Dendritic cell treated with granulocyte-macrophage colony-stimulating factor and Interleukin-4, amounts not matched to agents 40 ng/mL and 50 ng/mL, for 4 days (primary cell): ENCODE results near the gene AS3MT.
"Not testable (repeated sequence)": the region's sequence is repeated elsewhere in the genome, so short reads cannot be mapped to it uniquely, and the experiment has no call there.

Experiments used
- H3K27ac Mint-ChIP-seq: one replicate; pipeline ENCODE4 v1.8.0; 2022; ENCODE audit warnings: mild to moderate bottlenecking, mixed read lengths
- H3K27me3 Mint-ChIP-seq: one replicate; pipeline ENCODE4 v1.8.0; 2022; ENCODE audit warnings: mild to moderate bottlenecking, mixed read lengths
- H3K36me3 Mint-ChIP-seq: one replicate; pipeline ENCODE4 v1.8.0; 2022; ENCODE audit warnings: low read depth, mixed read lengths
- H3K4me1 Mint-ChIP-seq: one replicate; pipeline ENCODE4 v1.8.0; 2022; ENCODE audit warnings: low read depth, mixed read lengths
- H3K4me3 Mint-ChIP-seq: one replicate; pipeline ENCODE4 v1.8.0; 2022; ENCODE audit warnings: mild to moderate bottlenecking, moderate library complexity, mixed read lengths
- H3K9me3 Mint-ChIP-seq: one replicate; pipeline ENCODE4 v1.8.0; 2022; ENCODE audit warnings: mixed read lengths
- intact Hi-C: fragments of 100-400 bp; cut with micrococcal nuclease; formaldehyde crosslinking; loops from one replicate; pipeline ENCODE4 v1.15.0; 2022

AS3MT gene

DNA sequence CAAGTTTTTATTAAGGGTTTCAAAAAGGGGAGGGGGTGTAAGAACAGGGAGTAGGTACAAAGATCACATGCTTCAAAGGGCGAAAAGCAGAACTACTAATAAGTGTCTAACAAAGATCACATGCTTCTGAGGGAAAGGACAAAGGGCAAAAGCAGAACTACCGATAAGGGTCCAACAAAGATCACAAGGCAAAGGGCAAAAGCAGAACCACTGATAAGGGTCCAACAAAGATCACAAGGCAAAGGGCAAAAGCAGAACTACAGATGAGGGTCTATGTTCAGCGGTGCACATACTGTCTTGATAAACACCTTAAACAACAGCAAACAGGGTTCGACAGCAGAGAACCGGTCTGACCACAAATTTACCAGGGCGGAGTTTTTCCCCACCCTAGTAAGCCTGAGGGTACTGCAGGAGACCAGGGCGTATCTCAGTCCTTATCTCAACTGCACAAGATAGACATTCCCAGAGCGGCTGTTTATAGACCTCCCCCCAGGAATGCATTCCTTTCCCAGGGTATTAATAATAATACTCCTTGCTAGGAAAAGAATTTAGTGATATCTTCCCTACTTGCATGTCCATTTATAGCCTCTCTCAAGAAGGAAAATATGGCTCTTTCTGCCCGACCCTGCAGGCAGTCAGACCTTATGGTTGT, 30.9 kb upstream of the AS3MT start:
- H3K9me3 Mint-ChIP-seq: peaks cover 36% of the 10 kb centered on the region
- not testable (repeated sequence) for H3K27ac Mint-ChIP-seq, H3K36me3 Mint-ChIP-seq, H3K4me1 Mint-ChIP-seq, H3K4me3 Mint-ChIP-seq
- intact Hi-C loops: loop anchor here (10.0 kb wide), 2 partner anchors 406 to 496 kb away; partner anchors contain the start of gene RPEL1
- H3K27me3 Mint-ChIP-seq: peaks cover 15% of the 10 kb centered on the region

DNA sequence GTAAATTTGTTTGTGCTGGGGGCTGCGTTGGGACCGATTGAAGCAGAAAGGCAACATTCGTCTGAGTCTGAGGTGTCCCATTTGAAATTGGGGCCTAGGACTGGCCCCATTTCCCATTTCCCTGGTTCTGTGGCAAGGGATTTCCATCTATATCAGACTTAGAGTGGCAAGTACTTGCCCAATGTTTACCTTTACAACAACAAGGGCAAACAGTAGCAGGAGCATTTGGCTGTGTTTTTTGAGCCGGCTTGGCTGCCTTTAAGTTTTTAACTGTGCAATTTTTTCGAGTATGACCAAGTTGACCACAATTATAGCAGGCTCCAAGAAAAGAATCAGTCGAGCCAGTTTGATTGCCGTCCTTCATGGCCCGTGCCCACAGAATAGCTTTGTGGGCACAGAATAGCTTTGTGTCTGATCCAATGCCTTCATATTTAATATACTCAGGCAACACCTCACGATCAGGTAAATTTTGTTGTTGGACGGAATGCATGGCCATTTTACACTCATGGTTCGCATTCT, 27.4 kb upstream of the AS3MT start:
- peaks cover 47% of the 10 kb centered on the region for H3K9me3 Mint-ChIP-seq
- intact Hi-C loops: no loop called here
- no peak overlapping the region for H3K27ac Mint-ChIP-seq
- H3K4me1 Mint-ChIP-seq: no peaks in the 10 kb centered on the region
- no peak overlapping the region for H3K4me3 Mint-ChIP-seq
- peaks cover 10% of the 10 kb centered on the region for H3K27me3 Mint-ChIP-seq
- peaks cover 10% of the 10 kb centered on the region for H3K36me3 Mint-ChIP-seq

DNA sequence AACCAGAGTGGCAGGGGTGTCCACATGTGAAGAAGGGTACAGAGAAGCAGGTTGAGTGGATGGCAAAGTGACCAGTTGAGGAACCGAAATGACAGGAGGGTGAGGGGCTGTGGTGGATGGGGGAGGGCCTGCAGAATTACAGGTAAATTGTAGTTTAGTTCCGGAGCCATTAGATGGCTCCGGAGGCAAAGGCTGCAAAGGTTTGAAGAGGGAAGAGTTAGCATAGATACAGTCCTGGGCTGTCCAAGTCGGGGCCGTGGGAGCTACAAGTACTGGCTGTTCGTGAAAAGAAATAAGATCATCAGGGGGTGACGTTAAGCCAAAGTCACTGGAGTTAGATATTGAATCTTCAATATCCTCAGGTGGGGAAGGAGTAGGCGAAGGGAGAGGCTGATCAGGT, 26.1 kb upstream of the AS3MT start:
- H3K27ac Mint-ChIP-seq, H3K4me3 Mint-ChIP-seq, H3K36me3 Mint-ChIP-seq, intact Hi-C loops, H3K4me1 Mint-ChIP-seq: not testable (repeated sequence)
- peaks cover 35% of the 10 kb centered on the region for H3K9me3 Mint-ChIP-seq
- H3K27me3 Mint-ChIP-seq: peaks cover 12% of the 10 kb centered on the region

DNA sequence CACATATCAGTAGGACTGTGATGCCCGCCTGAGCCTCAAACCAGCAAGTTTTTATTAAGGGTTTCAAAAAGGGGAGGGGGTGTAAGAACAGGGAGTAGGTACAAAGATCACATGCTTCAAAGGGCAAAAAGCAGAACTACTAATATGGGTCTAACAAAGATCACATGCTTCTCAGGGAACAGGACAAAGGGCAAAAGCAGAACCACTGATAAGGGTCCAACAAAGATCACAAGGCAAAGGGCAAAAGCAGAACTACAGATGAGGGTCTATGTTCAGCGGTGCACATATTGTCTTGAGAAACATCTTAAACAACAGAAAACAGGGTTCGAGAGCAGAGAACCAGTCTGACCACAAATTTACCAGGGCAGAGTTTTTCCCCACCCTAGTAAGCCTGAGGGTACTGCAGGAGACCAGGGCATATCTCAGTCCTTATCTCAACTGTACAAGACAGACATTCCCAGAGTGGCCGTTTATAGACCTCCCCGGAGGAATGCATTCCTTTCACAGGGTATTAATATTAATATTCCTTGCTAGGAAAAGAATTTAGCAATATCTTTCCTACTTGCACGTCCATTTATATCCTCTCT, 25.0 kb upstream of the AS3MT start:
- intact Hi-C loops: not testable (repeated sequence)

DNA sequence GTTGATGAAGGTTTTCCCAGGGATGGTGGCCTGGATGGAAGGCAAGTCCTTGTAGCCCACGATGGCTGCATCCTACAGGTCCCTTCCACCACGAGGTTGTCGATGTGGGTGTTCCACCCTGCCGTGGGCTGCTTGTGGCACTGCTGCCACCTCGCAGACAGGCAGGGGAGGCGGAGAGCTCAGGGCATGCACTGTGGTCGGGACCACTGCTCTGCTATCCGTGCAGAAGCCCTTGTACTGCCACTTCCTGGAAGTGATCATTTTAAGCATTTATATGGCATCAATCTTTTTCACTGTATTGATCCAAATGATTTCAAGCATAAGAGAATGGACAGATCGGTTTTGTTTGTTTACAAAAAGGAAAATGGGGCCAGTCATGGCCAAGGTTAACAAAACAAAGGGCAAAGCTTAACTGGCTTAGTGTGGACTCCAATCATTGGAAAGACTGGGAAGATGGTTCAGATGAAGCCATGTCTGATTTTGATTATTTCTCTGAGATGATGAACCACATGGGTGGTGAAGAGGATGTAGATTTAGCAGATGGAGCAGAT, 23.8 kb upstream of the AS3MT start:
- H3K4me3 Mint-ChIP-seq: no peak overlapping the region
- no peaks in the 10 kb centered on the region for H3K36me3 Mint-ChIP-seq
- H3K27ac Mint-ChIP-seq: no peak overlapping the region
- intact Hi-C loops: no loop called here
- peaks cover 21% of the 10 kb centered on the region for H3K9me3 Mint-ChIP-seq
- no peaks in the 10 kb centered on the region for H3K4me1 Mint-ChIP-seq
- H3K27me3 Mint-ChIP-seq: peaks cover 11% of the 10 kb centered on the region

More for the DNA sequence above, 25.0 kb upstream of the AS3MT start:
- not testable (repeated sequence) for H3K27ac Mint-ChIP-seq, H3K4me3 Mint-ChIP-seq, H3K36me3 Mint-ChIP-seq, H3K4me1 Mint-ChIP-seq
- Mint-ChIP-seq H3K9me3 (peaks cover 23% of the 10 kb centered on the region), H3K27me3 (peaks cover 12% of the 10 kb centered on the region)

DNA sequence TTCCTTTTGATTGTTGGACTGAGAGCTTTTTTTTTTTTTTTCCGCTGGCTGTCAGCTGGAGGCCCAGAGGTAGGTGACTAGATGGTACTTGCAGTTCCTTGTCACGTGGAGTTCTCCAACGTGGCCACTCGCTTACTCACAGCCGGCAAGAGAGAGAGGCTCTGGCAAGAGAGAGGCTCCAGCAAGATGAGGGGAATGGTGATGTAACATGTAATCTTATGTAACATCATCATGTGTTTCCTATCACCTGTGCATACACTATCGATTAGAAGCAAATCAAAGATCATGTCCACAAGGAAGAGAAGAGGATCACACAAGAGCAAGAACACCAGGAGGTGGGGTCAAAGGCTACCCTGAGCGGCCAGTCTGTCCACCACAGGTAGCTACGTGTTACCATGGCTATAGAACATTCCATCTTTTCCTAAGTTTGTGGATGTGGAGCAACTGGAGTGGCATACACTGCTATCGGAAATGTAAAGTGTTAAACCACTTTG, 19.2 kb upstream of the AS3MT start:
- intact Hi-C loops: no loop called here
- Mint-ChIP-seq H3K9me3 (no peaks in the 10 kb centered on the region), H3K27me3 (peaks cover 2% of the 10 kb centered on the region), H3K4me1 (no peaks in the 10 kb centered on the region), H3K27ac (no peak overlapping the region), H3K4me3 (no peak overlapping the region), H3K36me3 (peaks cover 6% of the 10 kb centered on the region)

DNA sequence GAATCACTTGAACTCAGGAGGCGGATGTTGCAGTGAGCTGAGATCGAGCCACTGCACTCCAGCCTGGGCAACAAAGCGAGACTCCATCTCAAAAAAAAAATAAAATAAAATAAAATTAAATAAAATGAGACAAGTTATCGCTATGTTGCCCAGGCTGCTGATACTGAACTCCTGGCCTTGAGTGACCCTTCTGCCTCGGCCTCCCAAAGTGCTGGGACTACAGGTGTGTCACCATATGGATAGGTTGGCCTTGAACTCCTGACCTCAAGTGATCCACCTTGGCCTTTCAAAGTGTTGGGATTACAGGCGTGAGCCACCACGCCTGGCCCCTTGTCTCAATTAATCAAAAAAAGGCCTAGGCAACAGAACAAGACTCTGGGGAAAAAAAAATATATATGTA, 16.0 kb upstream of the AS3MT start:
- H3K4me3 Mint-ChIP-seq, H3K36me3 Mint-ChIP-seq, H3K27ac Mint-ChIP-seq, H3K27me3 Mint-ChIP-seq, intact Hi-C loops, H3K9me3 Mint-ChIP-seq, H3K4me1 Mint-ChIP-seq: not testable (repeated sequence)

DNA sequence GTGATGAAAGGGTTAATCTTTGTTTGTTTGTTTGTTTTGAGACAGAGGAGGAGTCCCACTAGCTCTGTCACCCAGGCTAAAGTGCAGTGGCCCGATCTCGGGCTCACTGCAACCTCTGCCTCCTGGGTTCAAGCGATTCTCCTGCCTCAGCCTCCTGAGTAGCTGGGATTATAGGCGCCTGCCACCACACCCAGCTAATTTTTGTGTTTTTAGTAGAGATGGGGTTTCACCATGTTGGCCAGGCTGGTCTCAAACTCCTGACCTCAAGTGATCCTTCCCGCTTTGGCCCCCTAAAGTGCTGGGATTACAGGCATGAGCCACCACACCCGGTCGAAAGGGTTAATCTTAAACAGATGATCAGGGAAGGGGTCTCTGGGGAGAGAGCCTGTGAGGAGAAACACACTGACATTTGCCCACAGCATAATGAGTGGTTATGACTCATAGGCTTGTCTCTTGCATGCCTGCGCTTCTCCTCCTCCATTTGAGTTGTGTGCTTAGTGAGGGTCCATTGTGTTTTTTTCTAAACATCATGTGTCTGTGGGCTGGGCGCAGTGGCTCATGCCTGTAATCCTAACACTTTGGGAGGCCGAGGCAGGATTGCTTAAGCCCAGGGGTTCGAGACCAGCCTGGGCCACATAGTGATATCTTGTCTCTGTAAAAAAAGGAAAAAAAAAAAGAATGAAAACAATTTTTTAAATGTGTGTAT, 13.4 kb upstream of the AS3MT start:
- H3K4me1 Mint-ChIP-seq, intact Hi-C loops, H3K27me3 Mint-ChIP-seq, H3K4me3 Mint-ChIP-seq, H3K9me3 Mint-ChIP-seq, H3K27ac Mint-ChIP-seq: not testable (repeated sequence)
- peaks cover 26% of the 10 kb centered on the region for H3K36me3 Mint-ChIP-seq

DNA sequence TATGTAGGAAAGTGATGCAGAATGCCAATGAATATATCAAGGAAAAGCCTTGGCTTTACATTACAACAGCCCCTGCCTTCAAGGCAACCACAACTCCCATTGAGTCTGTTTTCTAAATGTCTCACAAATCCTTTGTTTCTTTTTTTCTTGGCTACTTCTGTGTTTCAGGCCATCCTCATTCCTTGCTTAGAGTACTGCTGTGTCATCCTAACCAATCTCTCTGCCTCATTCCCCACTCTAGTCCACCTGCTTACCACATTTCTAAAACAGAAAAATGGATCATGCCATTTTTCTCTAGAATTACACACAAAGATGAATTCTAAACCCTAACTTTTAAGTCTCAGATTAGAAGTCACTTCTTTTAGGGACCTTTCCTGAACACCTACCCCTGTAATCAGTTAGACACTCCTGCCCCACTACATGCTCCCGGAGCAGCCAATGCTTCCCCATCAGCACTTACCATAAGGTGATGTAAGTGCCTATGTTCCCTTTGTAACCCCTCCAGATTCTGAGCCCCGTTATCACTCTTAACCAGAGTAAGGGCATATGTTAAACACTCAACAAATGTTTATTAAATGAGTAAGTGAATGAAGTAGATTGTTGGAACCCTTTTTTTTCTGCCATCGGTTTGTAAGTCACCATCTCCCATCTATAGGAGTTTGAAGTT, 12.4 kb upstream of the AS3MT start:
- H3K36me3 Mint-ChIP-seq: peaks cover 36% of the 10 kb centered on the region
- H3K27ac Mint-ChIP-seq: peak overlapping the region; percentile 2
- intact Hi-C loops: no loop called here
- H3K4me3 Mint-ChIP-seq: no peak overlapping the region
- no peaks in the 10 kb centered on the region for H3K27me3 Mint-ChIP-seq
- no peaks in the 10 kb centered on the region for H3K4me1 Mint-ChIP-seq
- no peaks in the 10 kb centered on the region for H3K9me3 Mint-ChIP-seq

DNA sequence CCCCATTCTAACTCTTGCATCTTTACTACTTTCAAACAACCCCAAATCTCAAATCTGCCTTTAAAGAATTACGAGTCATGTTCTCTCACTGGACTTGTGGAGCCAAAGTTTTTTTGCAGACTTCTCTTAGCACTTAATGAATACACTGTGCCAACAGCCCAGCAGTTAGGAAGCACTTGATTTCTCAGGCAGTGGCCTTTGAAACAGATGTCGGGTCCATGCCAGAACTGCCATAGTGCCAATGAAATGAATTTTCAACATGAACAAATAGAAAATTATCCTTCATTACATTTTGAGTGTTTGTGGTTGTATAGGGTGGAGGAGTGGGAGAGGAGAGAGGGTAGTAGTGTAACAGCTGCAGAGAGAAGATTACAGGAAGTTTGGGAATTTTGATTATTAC, 9.4 kb upstream of the AS3MT start:
- H3K4me1 Mint-ChIP-seq: no peaks in the 10 kb centered on the region
- no peak overlapping the region for H3K4me3 Mint-ChIP-seq
- intact Hi-C loops: no loop called here
- no peak overlapping the region for H3K27ac Mint-ChIP-seq
- H3K27me3 Mint-ChIP-seq: no peaks in the 10 kb centered on the region
- H3K9me3 Mint-ChIP-seq: no peaks in the 10 kb centered on the region
- peaks cover 39% of the 10 kb centered on the region for H3K36me3 Mint-ChIP-seq

DNA sequence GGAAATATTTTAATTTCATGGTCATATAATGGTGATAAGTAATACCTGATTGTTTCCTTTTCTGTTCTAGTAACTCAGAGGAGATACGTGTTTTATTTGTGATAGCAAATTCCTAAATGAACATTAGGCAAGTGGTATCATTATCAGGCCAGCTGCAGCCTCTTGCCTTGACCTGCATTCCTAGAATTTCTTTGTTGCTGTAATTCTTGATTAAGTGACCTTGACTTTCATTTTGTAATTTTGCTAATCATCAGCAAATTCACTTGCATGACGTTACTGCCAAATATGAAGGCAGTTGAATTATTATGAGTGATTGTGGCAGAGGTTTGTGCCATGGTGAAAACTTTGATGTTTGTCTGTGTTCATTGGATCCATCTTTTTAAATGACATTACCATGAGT, 5.6 kb upstream of the AS3MT start:
- Mint-ChIP-seq H3K4me3 (no peak overlapping the region), H3K4me1 (no peaks in the 10 kb centered on the region), H3K36me3 (peaks cover 50% of the 10 kb centered on the region), H3K9me3 (no peaks in the 10 kb centered on the region), H3K27ac (no peak overlapping the region), H3K27me3 (peaks cover 5% of the 10 kb centered on the region)
- intact Hi-C loops: no loop called here

DNA sequence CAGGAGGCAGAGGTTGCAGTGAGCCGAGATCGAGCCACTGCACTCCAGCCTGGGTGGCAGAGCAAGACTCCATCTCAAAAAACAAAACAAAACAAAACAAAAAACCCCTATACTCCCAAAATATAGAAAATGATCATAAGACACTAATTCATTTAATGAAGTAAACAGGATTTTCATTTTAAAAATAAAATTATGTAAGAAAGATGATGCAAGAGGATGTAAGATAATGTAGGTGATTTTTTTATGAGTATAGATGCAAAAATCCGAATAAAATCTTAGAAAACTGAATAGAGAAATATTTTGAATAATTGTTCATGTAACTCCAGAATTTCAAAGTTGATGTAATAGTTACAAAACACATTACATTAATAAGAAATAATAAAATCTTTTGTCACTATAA, 3.6 kb upstream of the AS3MT start:
- no peak overlapping the region for H3K27ac Mint-ChIP-seq
- intact Hi-C loops: no loop called here
- peaks cover 23% of the 10 kb centered on the region for H3K27me3 Mint-ChIP-seq
- H3K9me3 Mint-ChIP-seq: no peaks in the 10 kb centered on the region
- H3K4me1 Mint-ChIP-seq: peaks cover 12% of the 10 kb centered on the region
- H3K36me3 Mint-ChIP-seq: peaks cover 32% of the 10 kb centered on the region
- H3K4me3 Mint-ChIP-seq: no peak overlapping the region

DNA sequence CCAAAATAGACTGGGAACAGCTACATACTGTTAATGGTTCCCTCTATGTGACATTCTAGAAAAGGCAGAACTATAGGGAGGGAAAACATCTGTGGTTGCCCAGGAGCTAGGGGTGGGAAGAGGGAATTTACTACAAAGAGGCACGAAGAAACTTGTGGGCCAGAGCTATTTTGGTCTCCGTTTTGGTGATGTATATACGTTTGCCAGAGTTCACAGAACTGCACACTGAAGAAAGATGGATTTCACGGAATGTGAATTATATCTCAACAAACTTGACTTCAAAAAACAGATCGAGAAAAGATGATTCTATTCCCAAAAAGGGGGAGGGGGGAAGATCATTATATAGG, 386 bp upstream of the AS3MT start:
- Mint-ChIP-seq H3K27ac (no peak overlapping the region), H3K36me3 (peaks cover 11% of the 10 kb centered on the region)

DNA sequence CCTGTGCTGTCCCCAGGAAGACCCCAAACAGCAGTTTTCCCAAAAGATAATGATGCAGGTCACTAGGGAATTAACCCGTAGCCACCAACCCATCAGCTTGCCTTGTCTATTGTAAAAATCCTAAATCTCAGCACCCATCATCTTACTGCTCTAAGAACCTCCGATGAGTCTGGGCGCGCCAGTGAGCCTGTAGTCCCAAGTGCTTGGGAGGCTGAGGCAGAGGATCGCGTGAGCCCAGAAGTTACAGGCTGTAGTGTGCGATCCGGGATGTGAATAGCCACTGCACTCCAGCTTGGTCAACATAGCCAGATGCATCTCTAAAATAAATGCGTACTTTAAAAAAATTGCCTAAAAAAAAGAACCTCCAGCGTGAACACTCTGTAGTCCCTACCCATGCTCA, 951 bp downstream of the AS3MT start:
- intact Hi-C loops: no loop called here
- H3K4me1 Mint-ChIP-seq: peaks cover 12% of the 10 kb centered on the region
- no peaks in the 10 kb centered on the region for H3K9me3 Mint-ChIP-seq
- no peak overlapping the region for H3K4me3 Mint-ChIP-seq
- H3K27me3 Mint-ChIP-seq: peaks cover 44% of the 10 kb centered on the region
- H3K36me3 Mint-ChIP-seq: peaks cover 11% of the 10 kb centered on the region
- H3K27ac Mint-ChIP-seq: no peak overlapping the region

More for the DNA sequence above, 386 bp upstream of the AS3MT start:
- intact Hi-C loops: no loop called here
- Mint-ChIP-seq H3K4me1 (peaks cover 12% of the 10 kb centered on the region), H3K9me3 (no peaks in the 10 kb centered on the region), H3K4me3 (no peak overlapping the region), H3K27me3 (peaks cover 40% of the 10 kb centered on the region)
